Activated CD8-positive, alpha-beta T cell treated with anti-CD3 and anti-CD28 coated beads for 36 hours (primary cell): ENCODE data around the gene CHD5. TPM values are rescaled to one million over a fixed set of nuclear protein-coding genes. Genes with fewer than 3 reads are reported as not detected.

Experiments used
- ATAC-seq: fragments of 200-7000 bp; cut with Tn5 transposase; one replicate; pipeline ENCODE4 v1.10.0; 2021; ENCODE audit warnings: mild to moderate bottlenecking, moderate library complexity
- CTCF ChIA-PET: fragments of 350-600 bp; sonication (Branson Sonifier 250); formaldehyde crosslinking; loops from one replicate; lab custom pipeline; 2021; ENCODE audit warnings: antibody characterized with exemption; lab: Charles Lee
- POLR2A ChIA-PET: fragments of 350-600 bp; sonication (Branson Sonifier 250); formaldehyde crosslinking; loops from one replicate; lab custom pipeline; 2021; ENCODE audit warnings: antibody characterized with exemption; lab: Charles Lee
- DNase-seq: peaks from one replicate; pipeline ENCODE4 v3.0.0-alpha.2; 2020
- H3K27ac Mint-ChIP-seq: one replicate; pipeline ENCODE4 v1.8.0; 2021; ENCODE audit warnings: mild to moderate bottlenecking, mixed read lengths
- H3K27me3 Mint-ChIP-seq: one replicate; pipeline ENCODE4 v1.8.0; 2021; ENCODE audit warnings: mixed read lengths
- H3K36me3 Mint-ChIP-seq: one replicate; pipeline ENCODE4 v1.8.0; 2021; ENCODE audit warnings: low read depth, mixed read lengths
- H3K4me1 Mint-ChIP-seq: one replicate; pipeline ENCODE4 v1.8.0; 2021; ENCODE audit warnings: low read depth, mixed read lengths
- H3K4me3 Mint-ChIP-seq: one replicate; pipeline ENCODE4 v1.8.0; 2021; ENCODE audit warnings: mild to moderate bottlenecking, moderate library complexity, mixed read lengths
- H3K9me3 Mint-ChIP-seq: one replicate; pipeline ENCODE4 v1.8.0; 2021; ENCODE audit warnings: mixed read lengths
- CTCF ChIP-seq: fragments of 200-600 bp; IDR thresholded peaks from one replicate; pipeline ENCODE4 v1.8.0; 2022; ENCODE audit warnings: antibody characterized with exemption, mild to moderate bottlenecking
- intact Hi-C: fragments of 100-400 bp; cut with micrococcal nuclease; formaldehyde crosslinking; loops from one replicate; pipeline ENCODE4 v1.10.0; 2022
- total RNA-seq, 2 experiments: library from RNA; stranded (reverse); gene quantifications; one replicate each; pipeline ENCODE4 v1.2.3, GENCODE V29; 2021

CHD5 gene
- total RNA-seq, 2 experiments from 2014 or later: 0.61 to 0.63 TPM

GRCh38 chr1:6098303-6099215 is 81.6 kb downstream of the CHD5 start:
- DNase-seq: peak; percentile 3
- Mint-ChIP-seq H3K36me3 (peaks cover 21% of the 10 kb centered on the region), H3K27me3 (peaks cover 2% of the 10 kb centered on the region), H3K4me3 (no peak overlapping the region), H3K9me3 (no peaks in the 10 kb centered on the region), H3K27ac (no peak overlapping the region), H3K4me1 (no peaks in the 10 kb centered on the region)
- ChIA-PET POLR2A (interaction anchor here (0.9 kb wide), 1 partner anchor 72 kb away, joined by 3 read pairs; no protein-coding TSS in a partner anchor), CTCF (no interaction called here)
- intact Hi-C loops: no loop called here
- TF ChIP-seq CTCF: no peak
- ATAC-seq: no peak

DNA sequence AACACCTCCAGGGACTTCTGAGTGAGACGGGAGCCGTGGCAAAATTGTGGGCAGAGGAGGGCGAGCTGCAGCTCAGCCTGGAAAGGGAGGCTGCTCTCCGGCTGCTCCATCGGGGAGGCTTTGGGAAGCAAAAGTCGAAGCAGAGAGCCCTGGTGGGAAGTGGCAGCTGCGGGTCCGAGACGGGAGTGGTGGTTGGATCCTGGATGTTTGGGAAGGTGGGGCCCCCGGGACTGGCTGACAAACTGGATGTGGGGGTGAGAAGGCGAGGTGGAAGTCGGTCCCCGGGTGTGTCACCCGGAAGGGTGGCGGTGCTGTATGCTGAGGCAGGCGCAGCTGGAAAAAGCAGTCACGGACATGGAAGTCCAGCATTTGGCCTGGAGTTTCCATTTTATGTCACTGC is 82.3 kb downstream of the CHD5 start:
- CTCF ChIA-PET: no interaction called here
- ATAC-seq (no peak), DNase-seq (peak; percentile 3)
- intact Hi-C loops: no loop called here
- H3K4me1 Mint-ChIP-seq: no peaks in the 10 kb centered on the region
- POLR2A ChIA-PET: no interaction called here
- H3K36me3 Mint-ChIP-seq: peaks cover 23% of the 10 kb centered on the region
- TF ChIP-seq CTCF: no peak
- no peak overlapping the region for H3K4me3 Mint-ChIP-seq
- H3K27me3 Mint-ChIP-seq: peaks cover 2% of the 10 kb centered on the region
- no peaks in the 10 kb centered on the region for H3K9me3 Mint-ChIP-seq
- no peak overlapping the region for H3K27ac Mint-ChIP-seq

DNA sequence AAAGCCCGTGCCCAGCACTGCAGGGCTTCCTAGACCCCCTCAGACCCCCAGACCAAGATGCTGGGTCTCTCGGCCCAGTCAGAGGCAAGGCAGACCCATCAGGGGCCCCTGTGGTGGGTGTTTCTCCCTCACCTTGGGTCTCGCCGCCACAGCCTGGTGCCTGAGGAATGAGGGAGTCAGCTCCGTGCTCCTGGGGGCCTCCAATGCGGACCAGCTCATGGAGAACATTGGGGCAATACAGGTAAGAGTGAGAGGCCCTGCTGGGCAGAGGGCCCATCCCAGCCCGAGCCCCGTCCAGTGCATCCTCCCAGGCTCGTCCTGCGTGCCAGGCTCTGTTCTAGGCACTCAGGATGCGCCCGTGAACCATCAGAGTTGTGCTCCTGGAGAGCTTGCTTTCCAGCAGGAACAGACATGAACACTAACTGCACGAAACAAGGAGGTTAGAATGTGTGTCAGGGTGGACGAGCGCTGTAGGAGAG is 83.0 kb downstream of the CHD5 start:
- Mint-ChIP-seq H3K27me3 (no peaks in the 10 kb centered on the region), H3K27ac (no peak overlapping the region), H3K4me3 (no peak overlapping the region), H3K4me1 (no peaks in the 10 kb centered on the region), H3K9me3 (no peaks in the 10 kb centered on the region), H3K36me3 (peaks cover 25% of the 10 kb centered on the region)
- intact Hi-C loops: no loop called here
- ATAC-seq (no peak), DNase-seq (peak; percentile 1)
- ChIA-PET CTCF (no interaction called here), POLR2A (interaction anchor here (0.6 kb wide), 1 partner anchor 11 kb away, joined by 3 read pairs; no protein-coding TSS in a partner anchor)
- no peak for TF ChIP-seq CTCF

- Mint-ChIP-seq H3K4me3 (no peak overlapping the region), H3K27ac (no peak overlapping the region), H3K36me3 (peaks cover 25% of the 10 kb centered on the region), H3K27me3 (no peaks in the 10 kb centered on the region), H3K4me1 (no peaks in the 10 kb centered on the region), H3K9me3 (no peaks in the 10 kb centered on the region)
- intact Hi-C loops: no loop called here
- ChIA-PET CTCF (no interaction called here), POLR2A (interaction anchor here (0.6 kb wide), 1 partner anchor 10 kb away, joined by 3 read pairs; no protein-coding TSS in a partner anchor)
- DNase-seq: peak; percentile 5
- no peak for ATAC-seq
- no peak for TF ChIP-seq CTCF
Observed at GRCh38 chr1:6096243-6097116, 83.6 kb downstream of the CHD5 start.
